ENCODE data around the gene HSPB7.

GRCh38 chr1:16046842-16047241 lies 29.0 kb upstream of the HSPB7 start:
- TF ChIP-seq EZH2 (IDR thresholded peaks at IDR 0.05), result no peak
- no peak for TF ChIP-seq POLR2AphosphoS5 (IDR thresholded peaks at IDR 0.05; ENCODE audit: borderline replicate concordance, low read depth, low read length)
